Activated T-helper 2 cell treated with anti-CD3 and anti-CD28 coated beads, Interferon-gamma antibody, Interleukin-2, Interleukin-4, amounts not matched to agents 10 μg/mL and 5 μg/mL and 100 μg/mL, durations not matched to agents 14 hours and 24 hours and 36 hours (primary cell): Measurements from ENCODE around the gene EPB41L2. TPM values are rescaled to one million over a fixed set of nuclear protein-coding genes. Genes with fewer than 3 reads are reported as not detected.
"Not testable (repeated sequence)": the region's sequence is repeated elsewhere in the genome, so short reads cannot be mapped to it uniquely, and the experiment has no call there.

ENCODE experiments used
- DNase-seq: peaks from one replicate; pipeline ENCODE4 v3.0.0; 2021; ENCODE audit warnings: low spot score
- H3K27ac Mint-ChIP-seq: one replicate; pipeline ENCODE4 v1.8.0; 2021; ENCODE audit warnings: mixed read lengths
- H3K27me3 Mint-ChIP-seq: one replicate; pipeline ENCODE4 v1.8.0; 2021; ENCODE audit warnings: low read depth, mixed read lengths
- H3K36me3 Mint-ChIP-seq: one replicate; pipeline ENCODE4 v1.8.0; 2021; ENCODE audit warnings: low read depth, mixed read lengths
- H3K4me1 Mint-ChIP-seq: one replicate; pipeline ENCODE4 v1.8.0; 2021; ENCODE audit warnings: low read depth, mixed read lengths
- H3K4me3 Mint-ChIP-seq: one replicate; pipeline ENCODE4 v1.8.0; 2021; ENCODE audit warnings: low read depth, mild to moderate bottlenecking, moderate library complexity, mixed read lengths
- H3K9me3 Mint-ChIP-seq: one replicate; pipeline ENCODE4 v1.8.0; 2021; ENCODE audit warnings: mixed read lengths
- intact Hi-C: fragments of 100-400 bp; cut with micrococcal nuclease; formaldehyde crosslinking; loops from one replicate; pipeline ENCODE4 v1.15.1; 2023
- total RNA-seq: library from RNA; stranded (reverse); gene quantifications from 2 replicates; pipeline ENCODE4 v1.2.3, GENCODE V29; 2022

The EPB41L2 gene
- total RNA-seq, 1 donor from 2014 or later = 20.8 TPM

- H3K9me3 Mint-ChIP-seq = peaks cover 12% of the 10 kb centered on the region
- DNase-seq, H3K4me3 Mint-ChIP-seq, H3K27me3 Mint-ChIP-seq, H3K36me3 Mint-ChIP-seq, H3K27ac Mint-ChIP-seq, intact Hi-C loops, H3K4me1 Mint-ChIP-seq: not testable (repeated sequence)
Measured at GRCh38 chr6:130987539-130987938, 75.5 kb downstream of the EPB41L2 start.

DNA sequence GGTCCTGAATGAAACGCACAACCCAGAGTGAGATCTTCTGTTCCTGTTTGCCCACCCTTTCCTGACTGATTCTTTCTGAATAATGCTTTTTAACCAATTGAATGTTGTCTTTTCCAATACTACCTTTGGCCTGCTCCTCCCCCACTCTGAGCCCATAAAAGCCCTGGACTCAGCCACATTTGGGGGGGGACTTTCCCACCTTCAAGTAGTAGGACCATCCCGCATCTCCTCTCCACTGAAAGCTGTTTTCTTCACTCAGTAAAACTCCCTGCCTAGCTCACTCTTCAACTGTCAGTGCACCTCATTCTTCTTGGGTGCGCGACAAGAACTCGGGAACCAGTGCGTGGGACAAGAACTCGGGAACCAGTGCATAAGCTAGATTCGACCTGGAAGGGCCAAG is 77.9 kb downstream of the EPB41L2 start:
- no peak overlapping the region for H3K4me3 Mint-ChIP-seq
- peaks cover 12% of the 10 kb centered on the region for H3K9me3 Mint-ChIP-seq
- no peak overlapping the region for H3K27ac Mint-ChIP-seq
- intact Hi-C loops = no loop called here
- no peaks in the 10 kb centered on the region for H3K4me1 Mint-ChIP-seq
- no peaks in the 10 kb centered on the region for H3K36me3 Mint-ChIP-seq
- H3K27me3 Mint-ChIP-seq = no peaks in the 10 kb centered on the region
- no peak for DNase-seq

DNA sequence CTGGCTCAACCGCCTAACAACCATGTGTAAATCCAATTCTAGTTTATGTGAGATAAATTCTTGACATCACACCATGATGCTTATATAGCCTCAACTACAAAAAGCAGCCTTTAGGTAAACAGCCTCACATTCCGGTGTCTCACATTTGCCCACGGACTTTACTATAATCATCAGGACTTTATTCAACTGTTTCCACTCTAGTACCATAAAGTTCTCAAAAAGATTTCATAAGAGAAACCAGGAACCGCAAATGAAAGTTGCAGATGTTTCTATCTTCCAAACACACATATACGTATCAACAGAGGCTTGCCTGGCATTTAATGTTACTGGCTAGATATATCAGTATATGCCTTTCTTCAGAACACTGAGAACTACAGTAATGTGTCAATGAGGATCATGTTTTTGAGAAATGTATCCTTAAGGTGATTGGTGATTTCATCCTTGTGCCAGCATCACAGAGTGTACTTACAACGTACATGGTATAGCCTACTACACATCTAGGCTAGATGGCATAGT is 80.0 kb downstream of the EPB41L2 start:
- H3K27ac Mint-ChIP-seq = no peak overlapping the region
- DNase-seq = no peak
- H3K36me3 Mint-ChIP-seq = no peaks in the 10 kb centered on the region
- no peak overlapping the region for H3K4me3 Mint-ChIP-seq
- H3K4me1 Mint-ChIP-seq = no peaks in the 10 kb centered on the region
- peaks cover 12% of the 10 kb centered on the region for H3K9me3 Mint-ChIP-seq
- H3K27me3 Mint-ChIP-seq = no peaks in the 10 kb centered on the region
- intact Hi-C loops = no loop called here

DNA sequence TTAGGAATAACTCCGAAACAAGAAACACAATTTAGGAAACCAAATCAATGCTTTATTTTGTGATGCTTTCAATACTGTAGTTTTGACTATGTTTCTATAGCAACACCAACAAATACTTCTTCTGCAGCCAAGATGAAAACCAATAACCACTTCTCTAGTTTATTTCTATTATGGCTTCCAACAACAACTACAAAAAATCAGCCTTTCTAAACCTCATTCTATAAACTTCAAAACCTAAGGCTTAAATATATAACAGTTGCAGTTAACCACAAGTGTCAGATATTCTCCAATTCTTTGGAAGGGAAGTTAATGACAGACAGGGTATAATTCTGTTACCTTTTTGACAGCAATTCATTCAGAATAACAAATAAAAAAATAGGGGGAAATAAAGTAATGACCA is 80.9 kb downstream of the EPB41L2 start:
- peaks cover 12% of the 10 kb centered on the region for H3K9me3 Mint-ChIP-seq
- no peaks in the 10 kb centered on the region for H3K27me3 Mint-ChIP-seq
- no peaks in the 10 kb centered on the region for H3K4me1 Mint-ChIP-seq
- no peak overlapping the region for H3K4me3 Mint-ChIP-seq
- H3K36me3 Mint-ChIP-seq = no peaks in the 10 kb centered on the region
- intact Hi-C loops = no loop called here
- H3K27ac Mint-ChIP-seq = no peak overlapping the region
- DNase-seq = no peak

DNA sequence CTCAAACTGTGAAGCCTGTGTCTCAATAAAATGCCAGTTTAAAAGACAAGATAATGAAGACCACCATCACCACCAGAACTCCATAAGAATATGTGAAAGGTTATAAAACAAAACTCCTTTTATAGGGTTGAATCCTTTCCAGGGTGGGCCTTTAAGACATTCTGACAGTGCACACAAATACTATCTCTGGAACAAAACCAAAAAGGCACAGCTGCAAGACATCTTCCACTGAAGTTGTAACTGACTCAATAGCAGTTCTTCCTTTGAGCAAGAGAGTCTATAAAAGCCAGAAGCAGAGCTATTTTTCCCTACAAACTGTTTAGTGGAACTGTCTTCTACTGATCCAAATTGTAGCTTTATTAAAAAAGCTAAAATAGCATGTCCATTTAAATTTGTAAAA is 81.6 kb downstream of the EPB41L2 start:
- H3K9me3 Mint-ChIP-seq = peaks cover 12% of the 10 kb centered on the region
- DNase-seq = no peak
- no peaks in the 10 kb centered on the region for H3K4me1 Mint-ChIP-seq
- H3K27ac Mint-ChIP-seq = no peak overlapping the region
- no peaks in the 10 kb centered on the region for H3K27me3 Mint-ChIP-seq
- no peak overlapping the region for H3K4me3 Mint-ChIP-seq
- H3K36me3 Mint-ChIP-seq = no peaks in the 10 kb centered on the region
- intact Hi-C loops = no loop called here

DNA sequence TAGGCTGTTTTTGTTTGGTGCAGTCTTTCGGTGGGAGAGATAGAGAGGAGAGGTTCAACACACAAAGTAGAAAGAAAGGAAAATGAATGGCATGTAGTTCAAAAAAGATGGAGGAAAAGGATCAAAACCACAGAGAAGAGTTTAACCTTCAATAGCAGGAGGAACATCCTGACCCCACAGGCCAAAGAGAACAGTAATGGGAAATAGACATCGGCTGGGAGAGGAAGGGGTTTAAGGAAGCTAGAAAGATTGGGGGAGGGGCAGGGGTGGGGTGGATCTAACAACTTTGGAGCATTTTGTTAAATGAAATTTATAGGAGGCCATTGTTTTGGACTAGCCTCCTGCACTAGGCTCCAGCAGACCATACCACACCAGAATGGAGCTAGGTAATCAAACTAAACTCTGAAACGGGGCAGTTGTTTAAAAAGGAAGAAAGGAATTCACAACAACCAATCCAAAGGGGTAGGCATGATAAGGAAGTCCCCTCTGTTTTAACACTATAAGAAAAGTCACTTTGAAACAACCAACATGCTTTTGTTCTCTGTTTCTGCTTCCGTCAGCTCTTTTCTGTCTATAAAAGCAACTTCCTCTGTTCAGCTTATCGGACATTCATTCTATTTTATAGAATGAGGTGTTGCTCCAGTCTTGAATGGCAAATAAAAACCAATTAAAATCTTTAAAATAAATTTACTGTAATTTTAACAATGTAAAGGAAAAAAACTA is 82.6 kb downstream of the EPB41L2 start:
- no peak for DNase-seq
- H3K27me3 Mint-ChIP-seq = no peaks in the 10 kb centered on the region
- intact Hi-C loops = no loop called here
- H3K36me3 Mint-ChIP-seq = no peaks in the 10 kb centered on the region
- no peak overlapping the region for H3K27ac Mint-ChIP-seq
- peaks cover under 1% of the 10 kb centered on the region for H3K4me1 Mint-ChIP-seq
- no peak overlapping the region for H3K4me3 Mint-ChIP-seq
- peaks cover 11% of the 10 kb centered on the region for H3K9me3 Mint-ChIP-seq

DNA sequence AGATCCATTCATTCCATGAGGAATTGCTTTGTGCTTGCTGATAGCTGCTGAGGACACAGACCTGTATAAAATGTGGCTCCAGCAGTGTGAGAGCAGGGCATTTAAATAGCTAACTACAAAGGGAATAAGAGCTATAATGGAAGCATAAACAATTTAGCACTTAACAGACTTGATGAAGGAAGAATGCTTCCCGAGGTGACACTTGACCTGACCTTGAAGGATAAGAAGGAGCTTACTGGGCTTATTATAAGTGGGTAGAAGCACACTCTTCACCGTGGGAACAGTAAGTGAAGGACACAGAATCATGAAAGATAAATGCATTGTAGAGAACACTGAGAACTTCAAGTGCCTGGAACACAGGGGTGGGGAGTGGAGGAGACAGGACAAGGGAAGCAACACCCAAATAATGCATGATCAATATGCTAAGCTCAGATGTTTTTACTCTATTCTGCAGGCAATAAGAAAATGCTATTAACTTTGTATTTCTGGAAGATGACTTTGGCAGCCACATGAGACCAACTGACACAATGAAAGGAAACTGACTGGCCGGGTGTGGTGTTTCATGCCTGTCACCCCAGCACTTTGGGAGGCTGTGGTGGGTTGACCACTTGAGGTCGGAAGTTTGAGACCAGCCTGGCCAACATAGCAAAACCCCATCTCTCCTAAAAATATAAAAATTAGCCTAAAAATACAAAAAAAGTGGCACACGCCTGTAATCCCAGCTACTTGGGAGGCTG is 84.2 kb downstream of the EPB41L2 start:
- Mint-ChIP-seq H3K27me3 (no peaks in the 10 kb centered on the region), H3K36me3 (no peaks in the 10 kb centered on the region), H3K4me1 (peaks cover 4% of the 10 kb centered on the region), H3K27ac (no peak overlapping the region), H3K4me3 (no peak overlapping the region), H3K9me3 (no peaks in the 10 kb centered on the region)
- intact Hi-C loops = no loop called here
- DNase-seq = no peak

DNA sequence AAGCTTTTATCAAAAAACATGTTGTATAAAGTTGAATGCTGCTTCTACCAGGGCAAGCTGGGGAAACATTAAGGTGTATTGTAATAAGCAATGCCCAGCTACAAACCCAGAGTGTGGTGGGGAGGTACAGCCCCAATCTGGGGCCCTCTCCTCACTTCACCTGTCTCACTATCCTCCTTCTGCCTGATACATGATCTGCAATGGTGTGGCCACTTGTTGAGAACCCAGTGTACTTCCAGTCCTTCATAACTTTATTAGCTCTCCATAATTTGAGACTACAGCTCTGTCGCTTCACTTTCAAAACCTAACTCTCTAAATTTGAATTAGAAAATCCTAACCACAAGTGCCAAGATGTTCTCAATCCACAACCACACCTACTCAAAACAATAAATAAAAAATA is 84.9 kb downstream of the EPB41L2 start:
- Mint-ChIP-seq H3K27me3 (no peaks in the 10 kb centered on the region), H3K4me1 (peaks cover 4% of the 10 kb centered on the region)
- intact Hi-C loops = no loop called here

DNA sequence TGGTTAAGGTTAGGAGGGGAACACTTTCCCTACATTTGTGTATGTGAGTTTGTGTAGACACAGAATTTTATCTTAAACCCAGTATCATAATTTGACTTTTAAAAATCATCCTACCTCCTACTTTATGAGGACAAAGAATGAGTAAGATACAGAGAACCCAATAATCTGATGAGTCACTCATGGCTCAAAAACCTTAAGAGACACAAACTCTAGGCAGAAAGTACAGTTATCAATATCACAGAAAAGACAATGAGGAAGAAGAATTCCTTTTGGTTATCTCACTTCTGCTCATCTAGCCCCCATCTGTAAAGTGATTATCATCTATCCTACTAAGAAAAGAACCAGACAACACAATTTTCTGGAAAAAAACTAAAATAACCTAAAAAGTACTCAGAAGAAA is 87.7 kb downstream of the EPB41L2 start:
- no peaks in the 10 kb centered on the region for H3K9me3 Mint-ChIP-seq
- DNase-seq = no peak
- peaks cover 4% of the 10 kb centered on the region for H3K4me1 Mint-ChIP-seq
- intact Hi-C loops = no loop called here
- H3K27ac Mint-ChIP-seq = no peak overlapping the region
- H3K4me3 Mint-ChIP-seq = no peak overlapping the region
- H3K36me3 Mint-ChIP-seq = no peaks in the 10 kb centered on the region
- H3K27me3 Mint-ChIP-seq = no peaks in the 10 kb centered on the region

More for the DNA sequence above, 84.9 kb downstream of the EPB41L2 start:
- Mint-ChIP-seq H3K4me3 (no peak overlapping the region), H3K27ac (no peak overlapping the region), H3K9me3 (no peaks in the 10 kb centered on the region), H3K36me3 (no peaks in the 10 kb centered on the region)
- DNase-seq = no peak

GRCh38 chr6:130973521-130974277 is 89.3 kb downstream of the EPB41L2 start:
- Mint-ChIP-seq H3K4me1 (peaks cover 4% of the 10 kb centered on the region), H3K36me3 (no peaks in the 10 kb centered on the region)

DNA sequence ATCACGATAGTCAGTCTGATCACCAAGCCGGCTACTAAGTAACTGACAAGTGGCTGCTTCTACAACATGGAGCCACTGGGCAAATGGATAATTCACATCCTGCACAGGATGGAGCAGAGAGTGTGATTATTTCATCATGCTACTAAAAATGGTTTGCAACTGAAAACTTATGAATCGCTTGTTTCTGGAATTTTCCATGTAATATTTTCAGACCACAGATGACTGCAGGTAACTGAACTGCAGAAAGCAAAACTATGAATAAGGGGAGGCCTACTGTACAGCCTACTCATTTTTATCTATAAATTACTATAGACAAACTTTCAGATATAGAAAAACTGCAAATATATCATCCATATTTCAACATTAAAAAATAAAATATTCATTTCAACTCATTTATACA is 91.5 kb downstream of the EPB41L2 start:
- no peaks in the 10 kb centered on the region for H3K9me3 Mint-ChIP-seq
- H3K4me3 Mint-ChIP-seq = no peak overlapping the region
- H3K27ac Mint-ChIP-seq = no peak overlapping the region
- no peaks in the 10 kb centered on the region for H3K36me3 Mint-ChIP-seq
- no peak for DNase-seq
- intact Hi-C loops = no loop called here
- no peaks in the 10 kb centered on the region for H3K27me3 Mint-ChIP-seq
- peaks cover 4% of the 10 kb centered on the region for H3K4me1 Mint-ChIP-seq

More at GRCh38 chr6:130973521-130974277, 89.3 kb downstream of the EPB41L2 start:
- intact Hi-C loops = no loop called here
- Mint-ChIP-seq H3K27ac (no peak overlapping the region), H3K27me3 (no peaks in the 10 kb centered on the region), H3K9me3 (no peaks in the 10 kb centered on the region), H3K4me3 (no peak overlapping the region)
- DNase-seq = no peak

DNA sequence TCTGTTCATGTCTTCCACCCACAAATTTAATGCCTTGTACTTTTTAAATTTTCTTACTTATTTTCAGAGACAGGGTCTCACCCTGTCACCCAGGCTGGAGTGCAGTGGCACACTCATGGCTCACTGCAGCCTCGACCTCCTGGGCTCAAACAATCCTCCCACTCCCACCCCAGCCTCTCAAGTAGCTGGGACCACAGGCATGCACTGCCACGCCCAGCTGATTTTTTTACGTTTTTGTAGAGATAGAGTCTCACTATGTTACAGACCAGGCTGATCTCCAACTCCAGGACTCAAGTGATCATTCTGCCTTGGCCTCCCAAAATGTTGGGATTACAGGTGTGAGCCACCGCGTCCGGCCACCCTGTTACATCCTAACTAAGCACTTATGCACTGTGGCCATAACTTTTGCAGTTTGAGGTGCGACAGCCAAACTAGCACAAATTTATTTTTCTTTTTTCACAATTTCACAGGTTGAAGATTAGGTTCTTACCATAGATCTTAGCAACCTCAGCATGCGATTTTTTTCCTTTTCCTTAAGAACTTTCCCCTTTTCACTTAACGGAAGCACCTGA is 92.1 kb downstream of the EPB41L2 start:
- Mint-ChIP-seq H3K4me1 (peaks cover 4% of the 10 kb centered on the region), H3K27me3 (no peaks in the 10 kb centered on the region), H3K4me3 (no peak overlapping the region), H3K27ac (no peak overlapping the region), H3K9me3 (no peaks in the 10 kb centered on the region), H3K36me3 (no peaks in the 10 kb centered on the region)
- intact Hi-C loops = no loop called here
- no peak for DNase-seq
